Measurements from ENCODE around the gene SGSM2.

- no peak for TF ChIP-seq CTCF (conservative IDR thresholded peaks at IDR 0.05; ENCODE audit: low read depth in 2 of 2)
- TF ChIP-seq REST (IDR thresholded peaks at IDR 0.05; ENCODE audit: unreplicated experiment) = no peak
- TF ChIP-seq CREB1 (CRISPR knock-in tag; IDR thresholded peaks at IDR 0.05; ENCODE audit: low read depth) = 0 out of 2 replicates have a peak, but pooled peaks have one; percentile 15
- TF ChIP-seq POLR2AphosphoS5 (IDR thresholded peaks at IDR 0.05; ENCODE audit: low read depth) = peak; percentile 75
- TF ChIP-seq ETS1 (IDR thresholded peaks at IDR 0.05) = no peak
- no peak for TF ChIP-seq EZH2 (IDR thresholded peaks at IDR 0.05; ENCODE audit: low read depth, unreplicated experiment)
- TF ChIP-seq EZH2phosphoT487 (IDR thresholded peaks at IDR 0.05; ENCODE audit: unreplicated experiment) = no peak
- no peak for TF ChIP-seq NANOG (IDR thresholded peaks at IDR 0.05; ENCODE audit: borderline replicate concordance)
- no peak for TF ChIP-seq ZNF462 (CRISPR knock-in tag; IDR thresholded peaks at IDR 0.05)
- TF ChIP-seq ZNF114 (CRISPR knock-in tag; IDR thresholded peaks at IDR 0.05) = no peak
Measured at GRCh38 chr17:2398655-2399571, 61.6 kb downstream of the SGSM2 start.
